Loucy (cell line): ENCODE results near the gene CTXN2.

Experiments
- CTCF ChIP-seq: fragments of 200-600 bp; sonication (generic); conservative IDR thresholded peaks from 2 replicates; pipeline ENCODE4 v1.5.1; 2014; ENCODE audit warnings: mild to moderate bottlenecking, antibody characterized with exemption, low read length
- EZH2phosphoT487 ChIP-seq: fragments of 200-600 bp; IDR thresholded peaks from 2 replicates; pipeline ENCODE4 v1.6.1; 2018; ENCODE audit warnings: antibody characterized with exemption, mild to moderate bottlenecking, moderate library complexity, borderline replicate concordance

- no peak for TF ChIP-seq CTCF
- no peak for TF ChIP-seq EZH2phosphoT487
These were observed 14.5 kb upstream of the CTXN2 start for GRCh38 chr15:48176957-48177356.
